ENCODE results near the gene POLR2J3.
"Not testable (repeated sequence)": the region's sequence is repeated elsewhere in the genome, so short reads cannot be mapped to it uniquely, and the experiment has no call there.

POLR2J3 gene

GRCh38 chr7:102583495-102583894 lies 11.1 kb upstream of the POLR2J3 start:
- not testable (repeated sequence) for DNase-seq (ENCODE audit: low read depth in 2 of 3, low spot score in 1 of 3)

- DNase-seq (ENCODE audit: low read depth in 2 of 3, low spot score in 1 of 3), result not testable (repeated sequence)
These were observed 9.3 kb upstream of the POLR2J3 start for GRCh38 chr7:102581722-102582121.

GRCh38 chr7:102578486-102578885 lies 6.1 kb upstream of the POLR2J3 start:
- not testable (repeated sequence) for DNase-seq (ENCODE audit: low read depth in 2 of 3, low spot score in 1 of 3)

- DNase-seq (ENCODE audit: low read depth in 2 of 3, low spot score in 1 of 3), result not testable (repeated sequence)
These were observed 5.2 kb upstream of the POLR2J3 start for GRCh38 chr7:102577315-102578240.

- not testable (repeated sequence) for DNase-seq (ENCODE audit: low read depth in 2 of 3, low spot score in 1 of 3)
These were observed 4.0 kb upstream of the POLR2J3 start for GRCh38 chr7:102576363-102576762.

GRCh38 chr7:102574607-102575006 lies 2.2 kb upstream of the POLR2J3 start:
- not testable (repeated sequence) for DNase-seq (ENCODE audit: low read depth in 2 of 3, low spot score in 1 of 3)

- DNase-seq (ENCODE audit: low read depth in 2 of 3, low spot score in 1 of 3), result not testable (repeated sequence)
These were observed 3.8 kb downstream of the POLR2J3 start for GRCh38 chr7:102568620-102569019.

- DNase-seq (ENCODE audit: low read depth in 2 of 3, low spot score in 1 of 3), result not testable (repeated sequence)
These were observed 21.5 kb downstream of the POLR2J3 start, which contains the start of gene SPDYE2 for GRCh38 chr7:102550808-102551422. Gene SPDYE2 (plus strand): TSS chr7:102551226. CDS start chr7:102553256, 2,030 bp downstream.

- not testable (repeated sequence) for DNase-seq (ENCODE audit: low read depth in 2 of 3, low spot score in 1 of 3)
These were observed 26.0 kb downstream of the POLR2J3 start for GRCh38 chr7:102546353-102546752.

GRCh38 chr7:102545288-102545687 lies 27.1 kb downstream of the POLR2J3 start:
- DNase-seq (ENCODE audit: low read depth in 2 of 3, low spot score in 1 of 3), result not testable (repeated sequence)

GRCh38 chr7:102544372-102544771 lies 28.0 kb downstream of the POLR2J3 start:
- DNase-seq (ENCODE audit: low read depth in 2 of 3, low spot score in 1 of 3), result not testable (repeated sequence)

- not testable (repeated sequence) for DNase-seq (ENCODE audit: low read depth in 2 of 3, low spot score in 1 of 3)
These were observed 28.8 kb downstream of the POLR2J3 start, which contains the start of gene UPK3BL2 for GRCh38 chr7:102543596-102543995. Gene UPK3BL2 (minus strand): TSS chr7:102543696. CDS start chr7:102543636, 60 bp downstream.

GRCh38 chr7:102542771-102543170 lies 29.6 kb downstream of the POLR2J3 start:
- not testable (repeated sequence) for DNase-seq (ENCODE audit: low read depth in 2 of 3, low spot score in 1 of 3)

GRCh38 chr7:102542083-102542482 lies 30.3 kb downstream of the POLR2J3 start:
- not testable (repeated sequence) for DNase-seq (ENCODE audit: low read depth in 2 of 3, low spot score in 1 of 3)

- not testable (repeated sequence) for DNase-seq (ENCODE audit: low read depth in 2 of 3, low spot score in 1 of 3)
These were observed 31.8 kb downstream of the POLR2J3 start for GRCh38 chr7:102540604-102541003.

- DNase-seq (ENCODE audit: low read depth in 2 of 3, low spot score in 1 of 3), result not testable (repeated sequence)
These were observed 37.2 kb downstream of the POLR2J3 start for GRCh38 chr7:102535062-102535615.

- not testable (repeated sequence) for DNase-seq (ENCODE audit: low read depth in 2 of 3, low spot score in 1 of 3)
These were observed 40.3 kb downstream of the POLR2J3 start for GRCh38 chr7:102532127-102532526.

GRCh38 chr7:102531583-102531982 lies 40.8 kb downstream of the POLR2J3 start:
- DNase-seq (ENCODE audit: low read depth in 2 of 3, low spot score in 1 of 3), result not testable (repeated sequence)

- not testable (repeated sequence) for DNase-seq (ENCODE audit: low read depth in 2 of 3, low spot score in 1 of 3)
These were observed 44.3 kb downstream of the POLR2J3 start for GRCh38 chr7:102527822-102528793.

GRCh38 chr7:102527182-102527581 lies 45.2 kb downstream of the POLR2J3 start:
- not testable (repeated sequence) for DNase-seq (ENCODE audit: low read depth in 2 of 3, low spot score in 1 of 3)
